Kidney (tissue), 22 donors: Measurements from ENCODE around the gene ATP11A. TPM values are rescaled to one million over a fixed set of nuclear protein-coding genes. Genes with fewer than 3 reads are reported as not detected.

ENCODE experiments used
- DNase-seq, 5 donors: peaks; one replicate each; pipeline ENCODE4 v3.0.0-alpha.2; 2013 to 2020
- FAIRE-seq: peaks from 2 replicates; lab custom pipeline; 2012; peaks lifted over from hg19 to GRCh38; lab: Jason Lieb, UNC
- H3K27ac ChIP-seq, 2 donors: one replicate each; pipeline ENCODE4 v1.7.0; 2013; ENCODE audit warnings: low read depth in 2 of 2, low read length in 2 of 2, inconsistent platforms in 1 of 2
- H3K27me3 ChIP-seq: one replicate; pipeline ENCODE4 v1.7.1; 2013; ENCODE audit warnings: low read length, inconsistent platforms; ENCODE audit not compliant: control insufficient read depth, insufficient read depth
- H3K36me3 ChIP-seq, 3 donors: one replicate each; pipeline versions ENCODE4 v1.7.0 to v1.7.1; 2013; ENCODE audit warnings: low read length in 3 of 3, control low read depth in 1 of 3, inconsistent platforms in 1 of 3; ENCODE audit not compliant: insufficient read depth in 3 of 3, control insufficient read depth in 2 of 3
- H3K4me1 ChIP-seq, 3 donors: one replicate each; pipeline versions ENCODE4 v1.7.0 to v1.7.1; 2013; ENCODE audit warnings: low read length in 3 of 3, inconsistent platforms in 1 of 3, low read depth in 1 of 3; ENCODE audit not compliant: control insufficient read depth in 2 of 3, insufficient read depth in 2 of 3
- H3K4me3 ChIP-seq, 3 donors: one replicate each; pipeline versions ENCODE4 v1.7.0 to v1.8.1; 2013; ENCODE audit warnings: low read length in 3 of 3, control low read depth in 1 of 3, inconsistent platforms in 1 of 3
- H3K9ac ChIP-seq, 3 donors: one replicate each; pipeline versions ENCODE4 v1.7.0 to v1.7.1; 2013; ENCODE audit warnings: low read length in 3 of 3, control low read depth in 1 of 3, inconsistent platforms in 1 of 3
- H3K9me3 ChIP-seq, 3 donors: one replicate each; pipeline versions ENCODE4 v1.7.0 to v1.7.1; 2013; ENCODE audit warnings: low read length in 3 of 3, control low read depth in 1 of 3, inconsistent platforms in 1 of 3; ENCODE audit not compliant: control insufficient read depth in 2 of 3, insufficient read depth in 1 of 3
- CTCF ChIP-seq: IDR thresholded peaks from 3 replicates; pipeline ENCODE4 v1.5.1; 2012; ENCODE audit warnings: mild to moderate bottlenecking, moderate library complexity, borderline replicate concordance; ENCODE audit not compliant: insufficient read depth; ENCODE audit errors: extremely low read depth
- intact Hi-C: fragments of 100-400 bp; cut with DNase I; formaldehyde crosslinking; loops from one replicate; pipeline ENCODE4 v1.11.1; 2022
- long read RNA-seq, 10 donors: library from polyadenylated mRNA in 1 of 10; unstranded in 1 of 10; transcript quantifications; one replicate each; pipeline ENCODE4 v2.0.0 and lab custom pipeline, GENCODE V29; 2021 to 2026
- polyA plus RNA-seq: library from polyadenylated mRNA; stranded (reverse); fragments of 350-450 nt; fragmentation: Illumina TruSeq; extraction: RNeasy Lipid Tissue Mini Kit (QIAGEN cat#74804); gene quantifications from one replicate; pipeline ENCODE4 v1.2.3, GENCODE V29; 2014; ENCODE audit warnings: low read depth, low replicate concordance; ENCODE audit not compliant: insufficient read depth
- total RNA-seq: library from RNA; stranded (reverse); fragmentation: NEBNext Ultra II Directional; extraction: Animal tissue kit (Norgen Biotek cat#: 25700); gene quantifications from one replicate; pipeline ENCODE4 v1.2.1, GENCODE V29; 2021
- donor health status: control.
- donor health status: control.
- donor health status: control.
- donor health status: control.
- donor health status: control.
- donor health status: DM: yes; HTN: yes; CAD: no.
- donor health status: Normal renal cell carcinoma (clear cell type).

The ATP11A gene
- total RNA-seq (212 TPM), polyA plus RNA-seq (4.9 TPM)
- long read RNA-seq, donor 1, full-length matches to known transcripts = 21 of 21 reads
- long read RNA-seq, donor 1, partial matches to known transcripts = 0 of 21 reads
- long read RNA-seq, donor 1, other reads (novel, unspliced or antisense) = 0 of 21 reads
- long read RNA-seq, donor 2, transcript ATP11A-217 (1 exons, 3,542 nt) = major isoform, 15 of 16 reads
- long read RNA-seq, donor 2, partial matches to known transcripts = 0 of 16 reads
- long read RNA-seq, donor 2, other reads (novel, unspliced or antisense) = 0 of 16 reads
- long read RNA-seq, donor 3, transcript ATP11A-217 (1 exons, 3,542 nt) = major isoform, 24 of 26 reads
- long read RNA-seq, donor 3, partial matches to known transcripts = 0 of 26 reads
- long read RNA-seq, donor 3, other reads (novel, unspliced or antisense) = 0 of 26 reads
- long read RNA-seq, donor 4, transcript ATP11A-217 (1 exons, 3,542 nt) = major isoform, 7 of 9 reads
- long read RNA-seq, donor 4, partial matches to known transcripts = 0 of 9 reads
- long read RNA-seq, donor 4, other reads (novel, unspliced or antisense) = 0 of 9 reads
- long read RNA-seq, donor 5, partial matches to known transcripts = 0 of 3 reads
- long read RNA-seq, donor 5, other reads (novel, unspliced or antisense) = 0 of 3 reads
- long read RNA-seq, donor 6, partial matches to known transcripts = 0 of 4 reads
- long read RNA-seq, donor 6, other reads (novel, unspliced or antisense) = 0 of 4 reads
- long read RNA-seq, donor 7, transcript ATP11A-217 (1 exons, 3,542 nt) = major isoform, 11 of 56 reads
- long read RNA-seq, donor 7, partial matches to known transcripts = 4 of 56 reads
- long read RNA-seq, donor 7, other reads (novel, unspliced or antisense) = 40 of 56 reads
- long read RNA-seq, donor 8, full-length matches to known transcripts = 7 of 7 reads
- long read RNA-seq, donor 8, partial matches to known transcripts = 0 of 7 reads
- long read RNA-seq, donor 8, other reads (novel, unspliced or antisense) = 0 of 7 reads
- long read RNA-seq, donor 9, transcript ATP11A-217 (1 exons, 3,542 nt) = major isoform, 7 of 7 reads
- long read RNA-seq, donor 9, partial matches to known transcripts = 0 of 7 reads
- long read RNA-seq, donor 9, other reads (novel, unspliced or antisense) = 0 of 7 reads
- long read RNA-seq, donor 10, transcript ATP11A-217 (1 exons, 3,542 nt) = major isoform, 17 of 18 reads
- long read RNA-seq, donor 10, partial matches to known transcripts = 0 of 18 reads
- long read RNA-seq, donor 10, other reads (novel, unspliced or antisense) = 0 of 18 reads

GRCh38 chr13:112689303-112690245, at the start of gene ATP11A:
TSS of gene ATP11A (plus strand) at chr13:112690038. CDS start at chr13:112690417, 379 bp downstream.
- no peaks in the 10 kb centered on the region for H3K27me3 ChIP-seq
- H3K27ac ChIP-seq = peak within 1 kb of the TSS; percentile 86 to 94
- no peak for FAIRE-seq
- H3K4me1 ChIP-seq = peaks cover 0 to 17% (median 5%) of the 10 kb centered on the region in 3 donors
- peak; percentile 95 to 98 (median 97) for DNase-seq
- H3K9me3 ChIP-seq = no peaks in the 10 kb centered on the region
- no peaks in the 10 kb centered on the region for H3K36me3 ChIP-seq
- peak within 1 kb of the TSS; percentile 36 to 76 (median 72) for H3K4me3 ChIP-seq
- H3K9ac ChIP-seq = peak within 1 kb of the TSS; percentile 40 to 86 (median 52)
- intact Hi-C loops = no loop called here
- TF ChIP-seq CTCF = no peak

GRCh38 chr13:112641456-112642089, 48.3 kb upstream of the ATP11A start:
- Histone ChIP-seq H3K9ac (no peak overlapping the region), H3K4me3 (no peak overlapping the region), H3K27ac (no peak overlapping the region), H3K36me3 (no peaks in the 10 kb centered on the region), H3K9me3 (no peaks in the 10 kb centered on the region), H3K4me1 (no peaks in the 10 kb centered on the region), H3K27me3 (no peaks in the 10 kb centered on the region)
- DNase-seq (peak in 1 of 5 donors; percentile 26), FAIRE-seq (no peak)
- intact Hi-C loops = no loop called here
- no peak for TF ChIP-seq CTCF
